Activated B cell treated with CpG ODN at 0.5 μM for 24 hours (primary cell): ENCODE data around the gene FUBP3. TPM values are rescaled to one million over a fixed set of nuclear protein-coding genes. Genes with fewer than 3 reads are reported as not detected.

Source experiments
- ATAC-seq: fragments of 200-7000 bp; cut with Tn5 transposase; one replicate; pipeline ENCODE4 v1.10.0; 2021; ENCODE audit warnings: low read depth, mild to moderate bottlenecking, moderate library complexity
- CTCF ChIA-PET: fragments of 350-600 bp; sonication (Branson Sonifier 250); formaldehyde crosslinking; loops from one replicate; lab custom pipeline; 2021; ENCODE audit warnings: antibody characterized with exemption; lab: Charles Lee
- POLR2A ChIA-PET: fragments of 350-600 bp; sonication (Branson Sonifier 250); formaldehyde crosslinking; loops from one replicate; lab custom pipeline; 2021; ENCODE audit warnings: antibody characterized with exemption; lab: Charles Lee
- DNase-seq: peaks from one replicate; pipeline ENCODE4 v3.0.0; 2022
- H3K27ac Mint-ChIP-seq: one replicate; pipeline ENCODE4 v1.8.0; 2020; ENCODE audit warnings: mixed read lengths
- H3K27me3 Mint-ChIP-seq: one replicate; pipeline ENCODE4 v1.8.0; 2021; ENCODE audit warnings: mixed read lengths
- H3K36me3 Mint-ChIP-seq: one replicate; pipeline ENCODE4 v1.8.0; 2021; ENCODE audit warnings: low read depth, mixed read lengths
- H3K4me1 Mint-ChIP-seq: one replicate; pipeline ENCODE4 v1.8.0; 2021; ENCODE audit warnings: mixed read lengths
- H3K4me3 Mint-ChIP-seq: one replicate; pipeline ENCODE4 v1.8.0; 2020; ENCODE audit warnings: mild to moderate bottlenecking, mixed read lengths
- H3K9me3 Mint-ChIP-seq: one replicate; pipeline ENCODE4 v1.8.0; 2020; ENCODE audit warnings: mixed read lengths
- intact Hi-C: fragments of 100-400 bp; cut with micrococcal nuclease; formaldehyde crosslinking; loops from one replicate; pipeline ENCODE4 v1.15.1; 2024
- total RNA-seq: library from RNA; stranded (reverse); gene quantifications from 2 replicates; pipeline ENCODE4 v1.2.3, GENCODE V29; 2022
- TF ChIP-seq, protein P1 (sequence below): fragments of 200-600 bp; IDR thresholded peaks from one replicate; pipeline ENCODE4 v1.8.0; 2022; ENCODE audit warnings: antibody characterized with exemption, mild to moderate bottlenecking

FUBP3 gene
- total RNA-seq, 1 donor from 2014 or later, result 44.7 TPM

DNA sequence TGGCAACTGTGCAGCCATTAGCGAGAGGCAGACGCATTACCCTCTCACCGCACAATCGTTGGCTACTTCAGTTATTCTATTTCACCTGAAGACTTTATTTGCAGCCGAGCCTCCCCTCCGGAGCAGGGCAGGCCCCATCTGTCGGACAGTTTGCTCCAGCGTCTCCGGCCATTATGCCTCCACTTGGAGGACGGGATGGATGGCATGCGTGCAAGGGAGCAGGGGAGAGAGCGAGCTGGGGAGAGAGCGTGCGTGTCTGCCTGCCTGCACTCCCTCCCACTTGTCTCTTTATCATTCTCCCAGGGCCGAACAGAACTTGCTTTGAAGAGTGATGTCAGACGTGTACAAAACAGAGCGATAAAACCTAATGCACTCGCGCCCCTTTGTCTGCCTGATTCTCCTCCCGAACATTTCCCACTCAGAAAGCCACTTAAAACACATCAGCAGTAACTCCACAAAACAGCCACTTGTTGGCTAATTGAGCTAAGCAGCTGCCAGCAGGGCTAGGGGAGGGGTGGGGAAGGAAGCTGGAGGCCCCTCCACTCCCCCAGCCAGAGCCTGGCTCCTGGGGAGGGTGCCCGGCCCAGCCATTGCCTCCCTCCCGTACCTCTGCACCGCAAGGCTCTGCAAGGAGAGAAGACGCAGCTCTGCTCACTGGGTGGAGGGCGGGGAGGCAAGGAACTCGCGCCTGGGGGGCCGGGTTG lies 43.4 kb upstream of the FUBP3 start:
- ChIA-PET CTCF (interaction anchor here (0.7 kb wide), 1 partner anchor 66 kb away, joined by 3 read pairs; no protein-coding TSS in a partner anchor), POLR2A (no interaction called here)
- no peak overlapping the region for H3K27ac Mint-ChIP-seq
- H3K4me1 Mint-ChIP-seq, result peaks cover 2% of the 10 kb centered on the region
- H3K4me3 Mint-ChIP-seq, result no peak overlapping the region
- H3K36me3 Mint-ChIP-seq, result no peaks in the 10 kb centered on the region
- no peak for ATAC-seq
- H3K9me3 Mint-ChIP-seq, result no peaks in the 10 kb centered on the region
- intact Hi-C loops, result no loop called here
- peaks cover 61% of the 10 kb centered on the region for H3K27me3 Mint-ChIP-seq
- TF ChIP-seq, protein P1, sequence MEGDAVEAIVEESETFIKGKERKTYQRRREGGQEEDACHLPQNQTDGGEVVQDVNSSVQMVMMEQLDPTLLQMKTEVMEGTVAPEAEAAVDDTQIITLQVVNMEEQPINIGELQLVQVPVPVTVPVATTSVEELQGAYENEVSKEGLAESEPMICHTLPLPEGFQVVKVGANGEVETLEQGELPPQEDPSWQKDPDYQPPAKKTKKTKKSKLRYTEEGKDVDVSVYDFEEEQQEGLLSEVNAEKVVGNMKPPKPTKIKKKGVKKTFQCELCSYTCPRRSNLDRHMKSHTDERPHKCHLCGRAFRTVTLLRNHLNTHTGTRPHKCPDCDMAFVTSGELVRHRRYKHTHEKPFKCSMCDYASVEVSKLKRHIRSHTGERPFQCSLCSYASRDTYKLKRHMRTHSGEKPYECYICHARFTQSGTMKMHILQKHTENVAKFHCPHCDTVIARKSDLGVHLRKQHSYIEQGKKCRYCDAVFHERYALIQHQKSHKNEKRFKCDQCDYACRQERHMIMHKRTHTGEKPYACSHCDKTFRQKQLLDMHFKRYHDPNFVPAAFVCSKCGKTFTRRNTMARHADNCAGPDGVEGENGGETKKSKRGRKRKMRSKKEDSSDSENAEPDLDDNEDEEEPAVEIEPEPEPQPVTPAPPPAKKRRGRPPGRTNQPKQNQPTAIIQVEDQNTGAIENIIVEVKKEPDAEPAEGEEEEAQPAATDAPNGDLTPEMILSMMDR, result no peak
- no peak for DNase-seq

GRCh38 chr9:130536701-130537107 lies 42.7 kb upstream of the FUBP3 start:
- no peaks in the 10 kb centered on the region for H3K9me3 Mint-ChIP-seq
- ChIA-PET POLR2A (no interaction called here), CTCF (interaction anchor here (0.7 kb wide), 1 partner anchor 65 kb away, joined by 3 read pairs; no protein-coding TSS in a partner anchor)
- TF ChIP-seq, protein P1, result no peak
- peaks cover 63% of the 10 kb centered on the region for H3K27me3 Mint-ChIP-seq
- H3K4me1 Mint-ChIP-seq, result peaks cover 2% of the 10 kb centered on the region
- no peak for DNase-seq
- intact Hi-C loops, result no loop called here
- no peak overlapping the region for H3K27ac Mint-ChIP-seq
- no peaks in the 10 kb centered on the region for H3K36me3 Mint-ChIP-seq
- ATAC-seq, result no peak
- no peak overlapping the region for H3K4me3 Mint-ChIP-seq

- ATAC-seq (no peak), DNase-seq (no peak)
- intact Hi-C loops, result no loop called here
- H3K4me3 Mint-ChIP-seq, result no peak overlapping the region
- H3K4me1 Mint-ChIP-seq, result peaks cover 2% of the 10 kb centered on the region
- peaks cover 64% of the 10 kb centered on the region for H3K27me3 Mint-ChIP-seq
- ChIA-PET CTCF (no interaction called here), POLR2A (no interaction called here)
- H3K36me3 Mint-ChIP-seq, result no peaks in the 10 kb centered on the region
- TF ChIP-seq, protein P1, result no peak
- H3K27ac Mint-ChIP-seq, result no peak overlapping the region
- H3K9me3 Mint-ChIP-seq, result no peaks in the 10 kb centered on the region
These were observed 41.9 kb upstream of the FUBP3 start for GRCh38 chr9:130537346-130538050.

DNA sequence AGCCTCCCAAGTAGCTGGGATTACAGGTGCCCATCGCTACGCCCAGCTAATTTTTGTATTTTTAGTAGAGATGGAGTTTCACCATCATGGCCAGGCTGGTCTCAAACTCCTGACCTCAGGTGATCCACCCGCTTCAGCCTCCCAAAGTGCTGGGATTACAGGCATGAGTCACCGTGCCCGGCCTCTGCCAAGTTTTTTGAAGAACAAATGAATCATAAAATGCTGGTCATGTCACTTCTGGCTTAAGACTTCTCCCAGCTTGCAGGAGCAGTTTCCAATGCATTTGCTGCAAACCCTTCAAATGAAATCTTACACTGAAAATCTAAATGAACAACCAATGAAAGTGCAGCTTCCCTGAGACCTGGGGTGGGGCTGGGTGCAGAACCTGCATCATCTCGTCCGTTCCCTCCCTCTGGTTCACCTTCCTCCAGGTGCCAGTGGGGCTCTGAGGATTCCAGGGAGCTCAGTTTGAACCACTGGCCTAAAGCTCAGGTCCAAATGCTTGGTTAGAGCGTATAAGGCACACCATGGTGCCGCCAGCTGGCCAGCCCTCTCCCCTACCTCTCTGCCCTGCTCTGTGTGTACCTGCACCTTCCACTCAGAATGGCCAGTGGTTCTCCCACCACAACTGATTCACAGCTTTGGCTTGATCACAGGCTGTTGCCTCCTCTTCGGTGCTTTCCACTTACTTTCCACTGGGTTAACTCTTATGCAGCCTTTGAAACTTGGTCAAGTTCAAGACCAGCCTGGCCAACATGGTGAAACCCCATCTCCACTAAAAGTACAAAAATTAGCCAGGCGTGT lies 39.8 kb upstream of the FUBP3 start:
- H3K4me3 Mint-ChIP-seq, result no peak overlapping the region
- H3K9me3 Mint-ChIP-seq, result no peaks in the 10 kb centered on the region
- no peak overlapping the region for H3K27ac Mint-ChIP-seq
- peaks cover 63% of the 10 kb centered on the region for H3K27me3 Mint-ChIP-seq
- DNase-seq (no peak), ATAC-seq (no peak)
- H3K4me1 Mint-ChIP-seq, result peaks cover 2% of the 10 kb centered on the region
- ChIA-PET CTCF (no interaction called here), POLR2A (no interaction called here)
- no peaks in the 10 kb centered on the region for H3K36me3 Mint-ChIP-seq
- TF ChIP-seq, protein P1, result no peak
- intact Hi-C loops, result no loop called here

DNA sequence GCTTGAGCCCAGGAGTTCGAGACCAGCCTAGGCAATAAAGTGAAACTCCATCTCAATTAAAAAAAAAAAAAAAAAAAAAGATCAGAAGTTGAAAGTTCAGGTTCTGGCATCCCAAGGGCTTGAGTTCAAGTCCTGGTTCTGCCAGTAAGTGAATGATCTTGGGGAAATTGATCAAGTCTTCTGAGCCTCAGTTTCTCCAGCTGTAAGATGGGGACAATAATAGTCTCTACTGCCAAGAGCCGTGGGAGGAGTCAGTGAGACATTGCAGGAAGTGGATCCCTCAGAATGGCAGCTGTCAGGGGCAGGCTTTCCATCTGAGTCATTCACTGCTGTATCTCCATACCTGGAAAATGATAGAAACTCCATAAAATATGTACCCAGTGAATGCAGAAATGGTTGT lies 37.8 kb upstream of the FUBP3 start:
- ChIA-PET CTCF (no interaction called here), POLR2A (no interaction called here)
- no peak for ATAC-seq
- no peak overlapping the region for H3K27ac Mint-ChIP-seq
- H3K4me1 Mint-ChIP-seq, result peaks cover 2% of the 10 kb centered on the region
- H3K36me3 Mint-ChIP-seq, result no peaks in the 10 kb centered on the region
- H3K27me3 Mint-ChIP-seq, result peaks cover 53% of the 10 kb centered on the region
- DNase-seq, result no peak
- no peaks in the 10 kb centered on the region for H3K9me3 Mint-ChIP-seq
- TF ChIP-seq, protein P1, result no peak
- no peak overlapping the region for H3K4me3 Mint-ChIP-seq
- intact Hi-C loops, result no loop called here
